HEK293 (cell line): Measurements from ENCODE around the gene OR8A1.

Experiments used
- CTCF ChIA-PET: fragments of 350-600 bp; formaldehyde crosslinking; extraction: SDS; loops from one replicate; lab custom pipeline; 2021; ENCODE audit warnings: antibody characterized with exemption; lab: Yijun Ruan, JAX
- POLR2A ChIA-PET: fragments of 300-600 bp; formaldehyde crosslinking; extraction: SDS; loops from one replicate; lab custom pipeline; 2020; ENCODE audit warnings: antibody characterized with exemption, inconsistent platforms; lab: Yijun Ruan, JAX
- H3K27ac ChIP-seq: fragments of 200-500 bp; sonication (Bioruptor generic); 2 replicates; pipeline ENCODE4 v1.5.1; 2014; ENCODE audit warnings: low read depth, low read length, control low read depth, inconsistent platforms; ENCODE audit errors: extremely low read depth
- H3K36me3 ChIP-seq, 2 experiments: fragments of 200-500 bp in 1 of 2; sonication (Bioruptor generic) in 1 of 2; 1 replicate in 1 of 2; 2 replicates in 1 of 2; pipeline ENCODE4 v1.5.1; 2014 to 2017; ENCODE audit warnings: inconsistent platforms in 2 of 2, low read length in 2 of 2; ENCODE audit not compliant: control insufficient read depth in 2 of 2, insufficient read depth in 1 of 2
- H3K4me1 ChIP-seq: fragments of 200-500 bp; sonication (Bioruptor generic); 2 replicates; pipeline ENCODE4 v1.5.1; 2014; ENCODE audit warnings: mild to moderate bottlenecking, low read length, inconsistent platforms; ENCODE audit not compliant: control insufficient read depth, insufficient read depth
- H3K4me3 ChIP-seq: 2 replicates; pipeline ENCODE4 v1.5.1; 2011; ENCODE audit warnings: low read depth, mild to moderate bottlenecking, control low read depth, low read length, moderate library complexity
- H3K9me3 ChIP-seq: fragments of 200-500 bp; sonication (Bioruptor generic); 2 replicates; pipeline ENCODE4 v1.5.1; 2014; ENCODE audit warnings: low read depth, low read length, inconsistent platforms; ENCODE audit not compliant: control insufficient read depth, insufficient read depth
- AEBP2 ChIP-seq: fragments of 450-650 bp; formaldehyde crosslinking; IDR thresholded peaks from 2 replicates; pipeline ENCODE4 v1.5.1; 2016; ENCODE audit warnings: missing biosample characterization, missing genetic modification characterization, borderline replicate concordance
- HOXD13 ChIP-seq: sonication (generic); formaldehyde crosslinking; IDR thresholded peaks from 2 replicates; pipeline ENCODE4 v1.8.0; 2022; ENCODE audit warnings: missing genetic modification reagents, borderline replicate concordance
- PRDM10 ChIP-seq: fragments of 450-650 bp; formaldehyde crosslinking; IDR thresholded peaks from 2 replicates; pipeline ENCODE4 v1.5.1; 2016; ENCODE audit warnings: missing biosample characterization, missing genetic modification characterization
- PRDM2 ChIP-seq: fragments of 450-650 bp; formaldehyde crosslinking; IDR thresholded peaks from 2 replicates; pipeline ENCODE4 v1.5.1; 2016; ENCODE audit warnings: missing biosample characterization, missing genetic modification characterization, borderline replicate concordance
- RBAK ChIP-seq: fragments of 450-650 bp; formaldehyde crosslinking; IDR thresholded peaks from 2 replicates; pipeline ENCODE4 v1.5.1; 2016; ENCODE audit warnings: missing biosample characterization, missing genetic modification characterization
- WT1 ChIP-seq: fragments of 450-650 bp; formaldehyde crosslinking; IDR thresholded peaks from 2 replicates; pipeline ENCODE4 v1.5.1; 2016; ENCODE audit warnings: missing biosample characterization, missing genetic modification characterization
- YY1 ChIP-seq: fragments of 450-650 bp; formaldehyde crosslinking; IDR thresholded peaks from 2 replicates; pipeline ENCODE4 v1.5.1; 2018; ENCODE audit warnings: missing biosample characterization, missing genetic modification characterization
- ZBTB20 ChIP-seq: fragments of 450-650 bp; formaldehyde crosslinking; IDR thresholded peaks from 2 replicates; pipeline ENCODE4 v1.5.1; 2016; ENCODE audit warnings: missing biosample characterization, missing genetic modification characterization
- ZBTB8A ChIP-seq: fragments of 450-650 bp; formaldehyde crosslinking; IDR thresholded peaks from 2 replicates; pipeline ENCODE4 v1.5.1; 2016; ENCODE audit warnings: missing biosample characterization, missing genetic modification characterization
- ZFP37 ChIP-seq: fragments of 450-650 bp; formaldehyde crosslinking; IDR thresholded peaks from 2 replicates; pipeline ENCODE4 v1.5.1; 2016; ENCODE audit warnings: missing biosample characterization, missing genetic modification characterization
- ZNF133 ChIP-seq: fragments of 450-650 bp; formaldehyde crosslinking; IDR thresholded peaks from 2 replicates; pipeline ENCODE4 v1.5.1; 2016; ENCODE audit warnings: missing biosample characterization, missing genetic modification characterization
- ZNF335 ChIP-seq: fragments of 450-650 bp; formaldehyde crosslinking; conservative IDR thresholded peaks from 2 replicates; pipeline ENCODE4 v1.5.1; 2016; ENCODE audit warnings: missing biosample characterization, missing genetic modification characterization
- ZNF391 ChIP-seq: fragments of 450-650 bp; formaldehyde crosslinking; IDR thresholded peaks from 2 replicates; pipeline ENCODE4 v1.5.1; 2016; ENCODE audit warnings: low read depth, missing biosample characterization, missing genetic modification characterization, borderline replicate concordance
- ZNF510 ChIP-seq: fragments of 450-650 bp; formaldehyde crosslinking; IDR thresholded peaks from 2 replicates; pipeline ENCODE4 v1.5.1; 2018; ENCODE audit warnings: mild to moderate bottlenecking, missing genetic modification characterization, missing biosample characterization; ENCODE audit not compliant: insufficient replicate concordance
- ZNF514 ChIP-seq: fragments of 450-650 bp; formaldehyde crosslinking; IDR thresholded peaks from 2 replicates; pipeline ENCODE4 v1.5.1; 2016; ENCODE audit warnings: missing biosample characterization, missing genetic modification characterization
- ZNF518A ChIP-seq: fragments of 450-650 bp; formaldehyde crosslinking; conservative IDR thresholded peaks from 2 replicates; pipeline ENCODE4 v1.5.1; 2016; ENCODE audit warnings: low read depth, missing biosample characterization, missing genetic modification characterization
- ZNF530 ChIP-seq: fragments of 450-650 bp; formaldehyde crosslinking; IDR thresholded peaks from 2 replicates; pipeline ENCODE4 v1.5.1; 2016; ENCODE audit warnings: low read depth, missing biosample characterization, missing genetic modification characterization
- ZNF555 ChIP-seq: fragments of 450-650 bp; formaldehyde crosslinking; conservative IDR thresholded peaks from 2 replicates; pipeline ENCODE4 v1.5.1; 2017; ENCODE audit warnings: missing biosample characterization, mild to moderate bottlenecking, missing genetic modification characterization, inconsistent platforms
- ZNF561 ChIP-seq: fragments of 450-650 bp; IDR thresholded peaks from 2 replicates; pipeline ENCODE4 v1.5.1; 2018; ENCODE audit warnings: missing biosample characterization, missing genetic modification characterization, borderline replicate concordance
- ZNF658 ChIP-seq: fragments of 450-650 bp; formaldehyde crosslinking; IDR thresholded peaks from 2 replicates; pipeline ENCODE4; 2016; ENCODE audit warnings: missing biosample characterization, missing genetic modification characterization
- ZNF777 ChIP-seq: fragments of 450-650 bp; formaldehyde crosslinking; IDR thresholded peaks from 2 replicates; pipeline ENCODE4 v1.5.1; 2017; ENCODE audit warnings: missing biosample characterization, missing genetic modification characterization, borderline replicate concordance

OR8A1 gene

GRCh38 chr11:124551987-124552386 lies 17.8 kb upstream of the OR8A1 start:
- Histone ChIP-seq H3K4me1 (no peaks in the 10 kb centered on the region), H3K27ac (no peak overlapping the region), H3K4me3 (no peak overlapping the region), H3K36me3 (no peaks in the 10 kb centered on the region), H3K9me3 (no peaks in the 10 kb centered on the region)
- ChIA-PET POLR2A (no interaction called here), CTCF (interaction anchor here (0.6 kb wide), 1 partner anchor 54 kb away, joined by 4 read pairs; no protein-coding TSS in a partner anchor)
- TF ChIP-seq RBAK (tag by site-specific recombination), result no peak
- no peak for TF ChIP-seq ZNF510 (tag by site-specific recombination)
- TF ChIP-seq ZNF391 (tag by site-specific recombination), result no peak
- TF ChIP-seq AEBP2, result no peak
- TF ChIP-seq WT1, result no peak
- no peak for TF ChIP-seq PRDM2 (tag by site-specific recombination)
- TF ChIP-seq ZNF514, result no peak
- TF ChIP-seq ZBTB8A (tag by site-specific recombination), result no peak
- TF ChIP-seq HOXD13, result no peak
- TF ChIP-seq ZNF777 (tag by site-specific recombination), result no peak
- TF ChIP-seq ZNF335 (tag by site-specific recombination), result peak; percentile 68
- TF ChIP-seq ZFP37 (tag by site-specific recombination), result no peak
- no peak for TF ChIP-seq ZBTB20 (tag by site-specific recombination)
- no peak for TF ChIP-seq ZNF133 (tag by site-specific recombination)
- no peak for TF ChIP-seq ZNF555
- 0 out of 2 replicates have a peak, but pooled peaks have one; percentile 29 for TF ChIP-seq ZNF518A (tag by site-specific recombination)
- TF ChIP-seq ZNF530 (tag by site-specific recombination), result no peak
- TF ChIP-seq ZNF658 (tag by site-specific recombination), result no peak
- TF ChIP-seq YY1 (tag by site-specific recombination), result no peak
- TF ChIP-seq ZNF561 (tag by site-specific recombination), result no peak
- peak; percentile 56 for TF ChIP-seq PRDM10 (tag by site-specific recombination)
